Measurements from ENCODE around the gene TMEM132D.

GRCh38 chr12:129570796-129571400 is 332.9 kb downstream of the TMEM132D start:
- TF ChIP-seq MXI1 (conservative IDR thresholded peaks at IDR 0.05; ENCODE audit: poor library complexity, severe bottlenecking): no peak
- no peak for TF ChIP-seq CTCF (IDR thresholded peaks at IDR 0.05; ENCODE audit: poor library complexity, severe bottlenecking)
- TF ChIP-seq POLR2AphosphoS5 (IDR thresholded peaks at IDR 0.05): no peak
- TF ChIP-seq EZH2 (IDR thresholded peaks at IDR 0.05; ENCODE audit: borderline replicate concordance, insufficient read depth, low read length, poor library complexity, severe bottlenecking): no peak

Measured in neural cell (in vitro differentiated cells).